GM18951 (cell line): ENCODE data around the gene ATAT1.
"Not testable (repeated sequence)": the region's sequence is repeated elsewhere in the genome, so short reads cannot be mapped to it uniquely, and the experiment has no call there.

Experiments used
- POLR2A ChIP-seq: IDR thresholded peaks from 4 replicates; pipeline ENCODE4 v1.6.1; 2011; ENCODE audit warnings: mild to moderate bottlenecking; ENCODE audit not compliant: insufficient read length, insufficient read depth; ENCODE audit errors: extremely low read depth
- in situ Hi-C: fragments of 300-500 bp; cut with MboI; formaldehyde crosslinking; loops from one replicate; pipeline ENCODE4 v1.12.0; 2022; ENCODE audit warnings: low sequenced_read_pairs, mixed read lengths, inconsistent platforms; ENCODE audit not compliant: unreplicated experiment

The ATAT1 gene

DNA sequence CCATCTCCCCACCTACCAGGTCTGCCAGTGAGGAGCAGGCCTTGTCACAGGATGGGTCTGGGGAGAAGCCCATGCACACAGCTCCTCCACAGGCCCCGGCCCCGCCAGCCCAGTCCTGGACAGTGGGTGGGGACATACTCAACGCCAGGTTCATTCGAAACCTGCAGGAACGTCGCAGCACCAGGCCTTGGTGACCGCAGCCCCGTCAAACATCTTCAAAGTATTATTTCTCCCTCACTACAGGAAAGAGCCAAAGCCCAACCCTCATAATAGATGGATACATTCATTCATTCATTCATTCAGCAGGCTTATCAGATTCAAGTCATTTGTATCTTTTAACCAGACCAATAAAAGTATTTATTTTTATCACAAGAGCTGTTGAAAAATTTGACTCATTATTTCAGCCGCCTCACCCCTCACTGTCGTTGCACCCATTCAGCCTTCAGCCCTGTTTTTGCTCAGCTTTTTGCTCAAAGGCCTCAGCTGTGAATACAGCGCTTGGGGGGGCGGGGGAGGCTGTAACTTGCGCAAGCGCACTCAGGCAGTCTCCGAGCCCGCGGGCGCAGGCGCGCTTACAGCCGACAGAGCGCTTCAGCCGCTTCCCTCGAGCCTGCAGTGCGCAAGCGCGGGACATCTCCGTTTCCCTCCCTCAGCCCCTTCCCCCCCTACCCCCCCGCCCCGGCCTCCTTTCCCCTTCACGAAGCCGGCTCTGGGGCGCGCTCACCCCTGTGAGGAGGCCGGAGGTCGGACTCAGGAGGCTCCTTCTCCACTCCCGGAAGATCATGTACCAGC lies 20.0 kb downstream of the ATAT1 start, which contains the start of gene C6orf136:
C6orf136 (plus strand) TSS at position 684 of the 792 bp plus-strand sequence; CDS start at position 783, 99 bp downstream.
- in situ Hi-C loops = no loop called here
- no peak for TF ChIP-seq POLR2A

DNA sequence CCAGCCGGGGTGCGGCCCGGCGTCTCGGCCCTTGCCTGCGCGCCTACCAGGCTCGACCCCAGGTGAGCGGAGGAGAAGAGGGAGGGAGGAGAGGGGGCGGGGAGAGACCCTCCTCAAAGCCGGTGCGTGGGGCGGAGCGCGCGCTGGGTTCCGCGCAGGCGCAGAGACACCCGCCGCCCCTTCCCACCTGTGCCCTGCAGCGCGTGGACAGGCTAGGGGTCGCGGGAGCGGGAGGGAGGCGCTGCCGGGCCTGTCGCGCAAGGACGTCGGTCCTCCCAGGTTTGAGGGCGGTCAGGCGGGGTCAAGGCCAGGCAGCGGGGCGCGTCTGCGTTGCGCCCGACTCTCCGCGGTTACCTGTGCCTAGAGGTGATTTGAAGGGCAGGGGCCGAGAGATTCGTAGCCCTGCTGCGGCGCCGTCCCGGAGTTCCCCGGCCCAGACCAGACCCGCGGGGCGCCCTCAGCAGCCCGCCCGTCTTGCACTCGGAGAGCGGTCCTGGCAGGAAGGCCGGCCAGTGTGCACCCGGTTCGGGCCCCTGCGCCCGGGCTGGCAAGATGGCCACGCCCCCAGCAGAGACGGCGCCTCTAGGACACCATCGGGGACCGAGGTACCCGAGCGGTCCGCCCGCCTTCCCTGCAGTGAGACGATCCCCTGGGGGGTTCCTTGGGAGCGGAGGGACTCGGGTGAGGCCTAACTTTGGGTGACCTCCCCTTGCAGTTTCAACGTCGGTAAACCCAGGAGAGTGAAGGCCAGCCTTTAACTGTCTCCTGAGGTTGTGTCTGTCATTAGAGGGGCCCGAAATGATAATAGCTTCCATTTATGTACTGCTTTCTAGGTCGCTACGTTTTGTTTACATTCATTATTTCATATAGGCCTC lies 20.8 kb downstream of the ATAT1 start:
- peak; percentile 49 for TF ChIP-seq POLR2A
- in situ Hi-C loops = no loop called here

DNA sequence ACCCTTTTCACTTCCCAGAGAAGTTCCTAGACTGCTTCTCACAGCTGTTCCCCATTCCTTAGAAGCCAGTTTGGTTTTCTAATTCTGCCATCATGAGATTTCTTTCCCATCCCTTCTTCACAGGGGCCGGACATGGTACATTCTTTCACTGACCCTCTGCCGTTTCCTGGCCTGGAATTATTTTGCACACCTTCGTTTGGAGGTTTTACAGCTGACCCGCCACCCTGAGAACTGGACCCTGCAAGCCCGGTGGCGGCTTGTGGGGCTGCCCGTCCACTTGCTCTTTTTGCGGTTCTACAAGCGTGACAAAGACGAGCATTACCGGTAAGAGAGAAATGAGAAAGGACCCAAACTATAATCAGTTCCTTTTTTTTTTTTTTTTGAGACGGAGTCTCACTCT lies 24.5 kb downstream of the ATAT1 start:
- no peak for TF ChIP-seq POLR2A
- in situ Hi-C loops = no loop called here

DNA sequence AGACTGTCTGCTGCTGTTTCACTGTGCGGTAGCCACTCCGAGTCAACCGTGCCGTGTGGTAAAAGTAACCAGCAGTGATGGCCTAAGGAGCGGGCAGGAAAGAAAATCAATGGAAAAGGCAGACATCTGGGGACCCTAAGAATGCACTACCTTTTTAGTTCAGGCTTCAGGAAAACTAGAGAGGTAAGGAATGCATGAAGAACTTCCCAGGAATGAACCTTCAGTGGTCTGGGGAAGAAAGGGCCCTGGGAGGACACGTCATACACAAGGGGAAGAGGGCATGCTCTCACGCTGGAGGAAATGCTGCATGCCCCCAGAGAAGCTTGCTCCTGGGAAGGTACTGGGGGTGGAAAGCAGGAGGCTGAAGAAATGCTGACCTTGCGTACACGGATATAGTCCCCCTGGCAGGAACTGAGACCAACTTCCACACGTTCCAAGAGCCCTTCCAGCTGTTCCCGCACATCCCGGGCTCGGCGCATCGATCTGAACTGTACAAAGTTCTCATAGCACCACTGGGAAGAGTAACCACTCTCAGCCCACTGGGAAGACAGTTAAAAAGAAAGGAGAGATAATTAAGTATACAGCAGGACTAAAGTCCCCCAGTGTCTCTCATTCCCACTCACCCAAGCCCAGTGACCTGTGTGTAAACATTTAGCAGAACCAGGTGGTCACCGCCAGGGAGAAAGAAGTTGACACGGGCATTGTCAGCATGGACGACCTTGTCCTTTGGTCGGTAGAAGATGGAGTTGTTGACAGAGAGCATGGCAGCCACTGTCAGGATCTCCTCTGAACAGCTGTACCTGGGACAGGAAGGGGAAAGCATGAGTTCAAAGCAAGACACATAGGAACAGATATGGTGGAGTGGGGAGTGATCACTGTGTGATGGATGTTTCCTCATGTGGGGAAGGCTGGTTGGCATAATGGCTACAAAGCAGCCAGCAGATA lies 28.4 kb downstream of the ATAT1 start:
- TF ChIP-seq POLR2A = no peak
- in situ Hi-C loops = no loop called here

DNA sequence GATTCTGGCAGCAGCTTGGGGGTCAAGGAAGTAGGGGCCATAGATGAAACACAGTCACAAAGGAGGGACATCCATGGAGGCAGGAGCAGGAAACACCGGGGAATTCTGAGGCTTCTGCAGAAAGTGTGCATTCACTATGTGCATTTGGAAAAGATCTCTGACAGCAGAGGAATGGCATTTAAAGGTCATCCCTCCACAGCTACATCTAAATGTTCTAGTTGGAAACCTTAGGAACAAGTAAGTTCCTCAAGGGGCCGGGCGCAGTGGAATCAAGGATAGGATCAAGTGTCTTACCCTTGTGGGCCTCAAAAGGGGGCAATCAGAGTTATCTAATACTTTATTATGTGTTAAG lies 29.0 kb downstream of the ATAT1 start:
- no peak for TF ChIP-seq POLR2A
- in situ Hi-C loops = no loop called here

DNA sequence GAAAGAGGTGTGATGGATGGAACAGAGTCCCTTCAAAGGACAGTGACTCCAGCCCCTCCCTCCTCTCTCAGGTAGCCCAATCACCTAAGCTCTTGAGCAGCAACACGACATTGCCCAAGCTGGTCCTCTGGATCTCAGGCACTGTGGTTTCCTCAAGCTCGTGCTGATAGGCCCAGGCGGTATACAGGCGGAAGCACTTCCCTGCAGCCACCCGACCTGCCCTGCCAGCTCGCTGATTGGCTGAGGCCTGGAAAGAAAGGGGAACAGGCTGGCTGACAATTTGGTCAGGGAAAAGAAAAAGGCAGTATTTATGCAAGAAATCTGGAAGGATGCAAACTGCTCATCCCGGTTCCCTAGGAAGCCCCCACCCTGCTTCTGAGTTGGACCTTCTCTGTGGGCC lies 29.8 kb downstream of the ATAT1 start:
- no peak for TF ChIP-seq POLR2A
- in situ Hi-C loops = no loop called here

DNA sequence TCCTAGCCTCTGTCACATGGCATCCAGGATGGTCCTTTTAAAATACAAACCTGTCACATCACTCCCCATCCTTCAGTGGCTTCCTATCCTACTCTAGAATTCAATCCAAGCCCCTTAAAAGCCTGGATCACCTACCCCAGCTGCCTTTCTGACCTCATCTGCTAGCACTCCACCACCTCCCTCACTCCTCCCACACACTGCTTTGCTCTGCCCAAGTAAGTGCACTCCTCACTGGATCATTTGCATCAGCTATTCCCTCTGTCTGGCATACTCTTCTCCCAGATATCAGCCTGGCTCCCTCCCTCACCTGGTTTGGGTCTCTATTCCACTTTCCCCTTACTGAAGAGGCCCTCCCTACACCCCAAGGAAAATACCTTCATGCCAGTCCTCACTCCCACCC lies 30.8 kb downstream of the ATAT1 start:
- no peak for TF ChIP-seq POLR2A
- in situ Hi-C loops = no loop called here

DNA sequence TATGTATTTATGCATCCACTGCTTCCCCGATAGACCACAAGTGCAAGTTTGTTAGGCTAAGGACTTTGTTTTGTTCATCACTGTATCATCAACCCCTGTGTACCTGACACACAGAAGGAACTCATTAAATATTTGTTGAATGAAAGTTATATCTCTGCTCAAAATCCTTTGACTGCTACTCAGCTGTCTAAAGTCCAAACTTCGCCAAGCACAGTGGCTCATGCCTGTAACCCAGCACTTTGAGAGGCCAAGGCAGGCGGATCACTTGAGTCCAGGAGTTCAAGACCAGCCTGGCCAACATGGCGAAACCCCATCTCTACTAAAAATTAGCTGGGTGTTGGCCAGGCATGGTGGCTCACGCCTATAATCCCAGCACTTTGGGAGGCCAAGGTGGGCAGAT lies 31.2 kb downstream of the ATAT1 start:
- in situ Hi-C loops = not testable (repeated sequence)

DNA sequence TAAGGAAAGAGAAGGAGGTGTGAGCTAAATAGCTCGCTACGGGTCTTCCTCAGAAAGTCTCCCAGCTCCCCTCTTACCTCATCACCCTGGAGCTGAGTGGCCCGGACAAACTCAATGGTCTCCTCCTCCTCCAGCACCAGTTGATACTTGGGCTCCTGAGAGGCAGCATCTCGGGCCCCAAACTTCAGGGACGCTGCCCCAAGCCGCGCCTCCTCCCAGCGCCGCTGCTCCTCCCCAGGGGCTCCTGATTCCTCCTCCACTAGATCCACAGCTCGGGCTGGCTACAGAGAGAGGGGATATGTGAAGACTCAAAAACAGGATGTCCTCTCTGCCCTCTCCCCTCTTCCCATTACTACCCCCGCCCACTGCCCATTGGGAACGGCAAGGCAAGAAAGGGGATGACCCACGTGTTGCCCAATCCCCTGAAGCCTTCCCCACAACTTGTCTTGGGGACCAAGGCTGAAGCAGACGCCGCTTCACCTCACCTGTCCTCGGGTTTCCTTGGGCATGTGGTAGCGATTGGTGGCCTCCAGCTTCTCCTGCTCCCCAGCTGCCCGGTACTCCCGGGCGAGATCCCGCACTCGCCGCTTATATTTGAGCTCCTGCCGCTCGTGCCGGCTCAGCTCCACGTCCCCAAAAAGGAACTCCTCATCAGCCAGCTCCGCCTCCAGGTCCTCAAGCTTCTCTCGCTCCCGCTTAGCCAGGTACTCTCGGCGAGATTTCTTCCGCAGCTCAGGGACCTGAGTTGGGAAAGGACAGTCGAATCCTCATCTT lies 38.5 kb downstream of the ATAT1 start:
- no peak for TF ChIP-seq POLR2A
- in situ Hi-C loops = no loop called here

DNA sequence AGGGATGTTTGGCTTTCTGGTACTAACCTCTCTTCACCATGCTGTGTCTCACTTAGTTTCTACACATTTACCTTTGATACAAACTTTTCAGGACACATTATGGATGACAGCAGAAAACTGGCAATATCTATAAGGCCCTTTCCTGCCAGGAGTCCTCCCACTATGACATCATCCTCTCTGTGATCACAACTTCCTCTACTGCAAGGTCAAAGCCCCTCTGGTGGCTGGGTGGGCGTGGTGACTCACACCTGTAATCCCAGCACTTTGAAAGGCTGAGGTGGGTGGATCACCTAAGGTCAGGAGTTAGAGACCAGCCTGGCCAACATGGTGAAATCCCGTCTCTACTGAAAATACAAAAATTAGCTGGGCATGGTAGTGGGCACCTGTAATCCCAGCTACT lies 39.6 kb downstream of the ATAT1 start:
- in situ Hi-C loops = not testable (repeated sequence)

DNA sequence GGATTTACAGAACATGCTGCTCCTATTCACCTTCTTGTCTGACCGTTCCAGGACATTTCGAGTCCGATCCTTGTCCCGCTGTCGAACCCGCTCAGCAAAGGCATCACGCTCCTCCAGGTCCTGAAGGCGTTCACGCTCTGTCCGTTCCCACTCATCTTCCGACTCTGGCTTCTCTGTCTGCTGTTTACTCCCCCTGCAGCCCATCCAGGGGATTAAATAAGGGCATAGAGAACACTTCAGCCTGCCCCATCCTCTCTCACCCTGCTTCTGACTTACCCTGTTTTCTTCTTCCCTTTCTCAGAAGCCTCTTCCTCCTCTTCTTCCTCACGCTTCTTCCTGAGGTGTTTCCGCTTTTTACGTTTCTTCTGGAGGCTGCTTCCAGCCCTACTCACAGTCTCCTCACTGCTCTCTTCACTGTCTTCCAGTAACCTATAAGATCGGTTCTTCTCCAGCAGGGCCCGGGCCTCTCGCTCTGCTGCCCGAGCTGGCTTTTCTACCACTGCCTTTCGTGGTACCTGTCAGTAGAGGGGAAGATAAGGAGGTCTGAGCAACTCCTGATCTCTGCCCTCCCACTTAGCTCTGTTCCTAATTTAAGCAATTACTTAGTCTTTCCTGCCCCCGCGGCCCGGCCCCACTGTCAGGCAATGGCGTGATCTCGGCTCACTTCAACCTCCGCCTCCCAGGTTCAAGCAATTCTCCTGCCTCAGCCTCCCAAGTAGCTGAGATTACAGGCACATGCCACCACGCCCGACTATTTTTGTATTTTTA lies 44.3 kb downstream of the ATAT1 start:
- no peak for TF ChIP-seq POLR2A
- in situ Hi-C loops = loop anchor here (5.0 kb wide), 1 partner anchor 56 kb away; no protein-coding TSS in a partner anchor
